ENCODE results near the gene PFKFB3.
"Not testable (repeated sequence)": the region's sequence is repeated elsewhere in the genome, so short reads cannot be mapped to it uniquely, and the experiment has no call there.

PFKFB3 gene

DNA sequence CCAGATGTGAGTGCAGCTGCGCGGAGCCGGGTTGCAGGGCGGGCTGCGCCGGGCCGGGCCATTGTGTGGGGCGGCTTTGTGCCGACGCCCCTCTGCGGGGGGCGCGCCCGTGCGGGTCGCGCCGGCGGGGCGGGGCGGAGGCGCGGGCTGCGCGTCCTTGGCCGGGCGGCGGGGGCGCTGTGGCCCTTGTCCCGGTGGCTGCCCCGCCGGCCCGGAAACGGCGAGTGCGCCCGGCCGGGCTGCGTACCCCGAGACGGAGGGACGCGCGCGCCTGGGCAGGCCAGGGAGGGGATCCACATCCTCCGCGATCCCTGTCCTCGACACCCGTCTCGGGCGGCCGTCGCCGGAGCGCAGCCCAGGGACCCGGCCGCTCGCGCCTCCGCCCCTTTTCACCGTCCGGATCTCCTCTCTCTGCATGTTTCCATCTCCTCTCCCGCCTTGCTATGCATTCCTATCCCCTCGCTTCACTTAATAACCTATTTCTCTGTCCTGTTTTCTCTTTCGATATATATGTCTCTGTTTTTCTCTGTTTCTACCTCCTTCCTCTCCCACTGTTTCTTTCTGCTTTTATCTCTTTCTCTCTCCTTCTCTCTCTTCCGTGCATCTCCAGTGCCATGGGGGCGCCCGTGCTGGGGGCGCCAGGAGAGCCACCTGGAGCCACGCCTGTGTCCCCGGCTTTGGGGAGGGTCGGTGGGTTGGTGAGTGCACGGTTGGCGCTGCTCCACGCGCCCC is 765 bp downstream of the PFKFB3 start:
- DNase-seq = no peak

DNA sequence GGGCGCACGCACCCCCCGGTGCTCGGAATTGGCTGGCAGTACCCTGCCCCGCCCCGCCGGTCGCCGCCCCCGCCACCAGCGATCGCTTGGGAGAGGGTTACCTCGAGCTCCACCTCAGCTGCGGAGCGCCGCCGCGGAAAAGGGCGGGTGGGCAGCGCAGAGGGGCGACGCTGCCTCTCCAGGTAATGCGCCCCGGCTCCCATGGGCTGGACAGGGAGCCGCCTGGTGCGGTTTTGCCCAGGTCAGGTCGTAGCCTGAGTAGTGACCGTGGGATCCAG is 1.3 kb downstream of the PFKFB3 start:
- no peak for DNase-seq

DNA sequence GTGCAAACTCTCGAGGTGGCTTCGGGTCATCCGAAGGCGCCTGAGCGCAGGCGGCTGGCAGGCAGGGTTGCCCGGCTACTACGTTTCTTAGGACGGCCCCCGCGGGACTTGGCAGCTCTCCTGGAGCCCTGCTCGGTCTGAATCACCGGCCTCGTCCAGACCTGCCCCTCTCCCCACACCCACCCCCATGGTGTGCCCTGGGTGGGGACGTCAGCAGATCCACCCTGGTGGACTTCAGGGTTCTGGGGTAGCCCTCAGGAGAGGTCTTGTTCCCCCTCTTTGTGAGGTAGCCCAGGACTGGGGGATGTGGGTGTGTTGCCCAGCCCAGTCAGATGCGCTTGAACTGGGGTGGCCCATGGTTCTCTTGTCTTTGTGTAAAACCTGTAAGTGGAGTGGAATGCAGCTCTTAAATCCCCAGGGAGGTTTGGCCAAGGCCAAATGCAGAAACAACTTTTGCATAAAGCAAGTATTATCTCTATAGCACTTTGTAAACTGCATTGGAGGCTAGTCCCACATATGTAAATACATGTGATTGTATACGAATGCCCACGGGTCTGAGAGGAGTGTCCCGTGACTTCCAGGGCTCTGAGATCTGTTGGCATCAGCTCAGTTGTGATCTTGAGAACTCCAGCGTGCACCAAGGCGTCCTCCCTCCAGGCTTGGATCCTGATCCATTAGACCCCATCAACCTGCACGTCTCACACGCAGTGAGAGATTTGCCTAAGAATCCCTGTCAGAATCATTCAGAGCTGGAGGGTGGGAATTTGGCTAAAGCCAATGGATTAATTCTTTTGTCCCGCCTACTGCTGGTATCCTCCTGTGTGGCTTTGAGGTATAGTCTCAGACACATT is 1.8 kb downstream of the PFKFB3 start:
- no peak for DNase-seq

DNA sequence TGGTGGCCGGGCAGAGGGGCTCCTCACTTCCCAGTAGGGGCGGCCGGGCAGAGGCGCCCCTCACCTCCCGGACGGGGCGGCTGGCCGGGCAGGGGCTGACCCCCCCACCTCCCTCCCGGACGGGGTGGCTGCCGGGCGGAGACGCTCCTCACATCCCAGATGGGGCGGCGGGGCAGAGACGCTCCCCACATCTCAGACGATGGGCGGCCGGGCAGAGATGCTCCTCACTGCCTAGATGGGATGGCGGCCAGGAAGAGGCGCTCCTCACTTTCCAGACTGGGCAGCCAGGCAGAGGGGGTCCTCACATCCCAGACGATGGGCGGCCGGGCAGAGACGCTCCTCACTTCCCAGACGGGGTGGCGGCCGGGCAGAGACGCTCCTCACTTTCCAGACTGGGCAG is 3.8 kb downstream of the PFKFB3 start:
- DNase-seq = not testable (repeated sequence)

DNA sequence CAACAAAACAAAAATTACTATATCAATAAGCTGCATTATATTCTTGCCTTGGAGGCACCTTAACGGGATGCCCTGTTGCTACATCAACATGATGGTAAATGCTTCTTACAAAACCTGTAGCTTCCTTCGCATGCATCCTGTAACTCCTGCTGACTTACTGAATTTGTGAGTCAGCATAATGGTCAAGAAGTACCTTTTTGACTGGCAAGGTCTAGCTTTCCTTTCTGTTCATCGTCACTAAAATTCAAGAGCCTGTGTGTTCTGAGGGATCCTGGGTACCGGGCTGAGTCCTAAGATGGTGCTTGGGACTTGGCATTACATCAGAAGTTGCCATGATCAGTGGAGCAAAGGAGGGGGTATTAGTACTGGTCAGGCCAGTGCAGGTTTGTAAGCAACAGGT is 4.9 kb downstream of the PFKFB3 start:
- DNase-seq = no peak

DNA sequence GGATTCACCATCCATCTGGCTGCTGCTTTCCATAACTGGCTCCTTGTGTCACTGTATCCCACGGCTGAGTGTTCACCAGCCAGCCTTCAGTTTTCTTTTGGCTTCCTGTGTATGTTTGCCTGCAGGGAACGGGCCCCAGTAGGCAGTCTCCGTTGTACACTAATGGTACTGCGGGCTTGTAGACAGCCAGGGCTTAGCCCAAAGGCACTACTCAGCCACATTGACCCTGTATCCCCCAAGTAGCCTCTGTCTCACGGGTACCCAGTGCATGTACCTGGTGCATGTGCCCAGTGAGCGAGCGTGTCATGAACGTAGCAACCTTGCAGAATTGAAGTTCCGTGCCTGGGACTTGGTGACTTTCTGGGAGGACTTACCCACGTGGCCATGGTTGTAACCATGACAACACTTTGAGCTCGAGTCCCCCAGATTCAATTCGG is 6.1 kb downstream of the PFKFB3 start:
- DNase-seq = no peak

DNA sequence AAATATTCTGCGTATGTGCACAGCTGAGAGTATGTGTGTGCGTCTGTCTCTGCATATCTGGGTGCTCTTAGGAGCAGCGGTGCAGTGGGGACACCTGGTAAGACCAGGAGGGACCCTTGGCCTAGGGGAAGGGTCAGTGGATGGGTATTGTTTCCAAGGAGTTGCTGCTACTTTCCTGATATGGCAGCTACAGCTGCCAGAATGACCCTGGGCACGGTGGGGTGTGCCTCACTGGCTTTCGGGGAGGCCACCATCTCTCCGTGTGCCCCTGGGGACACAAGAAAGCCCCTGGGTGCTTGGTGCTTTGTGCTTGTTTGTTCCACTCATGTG is 8.6 kb downstream of the PFKFB3 start:
- DNase-seq = no peak

DNA sequence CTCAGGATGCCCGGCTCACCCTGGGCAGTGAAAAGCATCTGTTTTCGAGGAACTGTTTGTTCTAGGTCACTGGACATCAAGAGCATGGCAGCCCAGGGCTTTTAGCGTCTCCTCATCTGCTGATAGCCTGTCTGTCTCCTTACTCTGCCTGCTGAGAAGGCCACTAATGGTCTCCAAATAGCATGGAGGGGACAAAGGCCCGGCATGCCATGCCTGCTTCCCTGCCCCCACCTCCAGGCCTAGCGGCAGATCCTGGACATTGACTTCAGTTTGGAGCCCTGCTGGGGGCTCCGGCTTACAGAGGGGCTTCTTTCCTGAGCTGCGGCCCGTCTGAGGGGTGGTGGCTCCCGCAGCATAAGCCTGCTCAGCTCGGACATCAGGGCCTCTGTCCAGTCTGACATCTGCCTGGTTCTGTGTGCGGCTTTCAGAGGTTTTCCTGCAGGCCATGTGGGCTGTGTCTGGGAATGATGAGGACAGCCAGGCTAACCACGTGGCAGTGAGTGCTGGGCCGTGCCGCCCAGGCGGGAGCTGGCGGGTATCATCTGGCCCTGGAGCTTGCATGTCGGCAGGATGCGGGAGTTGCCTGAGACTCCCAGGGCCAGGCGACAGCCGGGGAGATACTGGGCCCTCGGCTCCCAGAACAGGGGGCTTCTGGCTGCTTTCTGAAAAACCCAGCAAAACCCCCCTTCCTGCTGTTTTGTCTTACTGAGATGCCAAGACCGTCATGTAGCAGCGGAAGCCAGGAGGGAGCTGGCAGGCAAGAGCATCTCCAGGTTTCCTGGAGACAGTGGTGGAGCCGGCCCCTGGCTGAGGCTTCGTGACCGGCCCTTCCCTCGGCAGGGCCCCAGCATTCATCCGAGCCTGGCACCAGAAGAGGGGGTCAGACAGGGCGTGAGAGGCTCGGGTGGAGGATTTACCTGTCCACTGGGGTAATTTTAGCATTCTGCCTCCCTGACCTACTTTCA is 9.2 kb downstream of the PFKFB3 start:
- DNase-seq = no peak

DNA sequence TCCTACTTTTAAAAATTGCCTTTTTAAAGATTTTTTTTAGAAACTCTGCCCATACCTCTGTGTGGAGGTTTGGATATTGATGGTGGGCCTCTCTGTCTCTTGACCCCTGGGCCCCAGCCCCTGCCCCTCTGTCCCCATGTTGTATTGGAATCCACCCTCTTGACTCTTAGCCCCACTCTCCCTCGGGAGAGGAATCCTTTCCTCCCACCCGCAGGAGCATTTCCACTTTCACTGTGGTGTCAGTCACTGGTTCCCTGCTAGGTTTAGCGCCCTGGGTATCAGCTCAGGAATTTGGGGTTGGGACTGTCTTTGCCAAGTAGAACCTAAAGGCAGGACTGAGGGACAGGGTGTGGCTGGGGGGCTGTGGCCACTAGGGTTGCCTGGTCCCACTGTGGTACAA is 10.1 kb downstream of the PFKFB3 start:
- DNase-seq = no peak

DNA sequence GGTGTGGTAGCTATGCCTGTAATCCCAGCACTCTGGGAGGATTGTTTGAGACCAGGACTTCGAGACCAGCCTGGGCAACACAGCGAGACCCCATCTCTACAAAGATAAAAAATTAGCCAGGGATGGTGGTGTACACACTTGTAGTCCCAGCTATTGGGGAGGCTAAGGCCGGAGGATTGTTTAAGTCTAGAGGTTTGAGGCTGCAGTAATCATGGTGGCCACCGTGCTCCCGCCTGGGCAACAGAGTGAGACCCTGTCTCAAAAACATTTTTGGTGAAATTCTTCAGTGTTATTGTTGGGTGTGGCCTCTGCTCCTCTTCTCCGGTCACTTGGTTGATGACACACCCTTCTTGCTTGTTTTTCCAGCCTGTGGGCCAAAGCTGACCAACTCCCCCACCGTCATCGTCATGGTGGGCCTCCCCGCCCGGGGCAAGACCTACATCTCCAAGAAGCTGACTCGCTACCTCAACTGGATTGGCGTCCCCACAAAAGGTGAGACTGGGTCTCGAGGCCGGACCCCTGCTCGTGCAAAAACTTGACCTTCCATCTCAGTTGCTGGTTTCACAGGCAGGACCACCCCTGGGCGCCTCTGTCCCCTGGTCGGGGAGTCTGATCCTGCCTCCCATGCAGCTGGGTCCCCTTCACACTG is 10.6 kb downstream of the PFKFB3 start:
- DNase-seq = no peak

DNA sequence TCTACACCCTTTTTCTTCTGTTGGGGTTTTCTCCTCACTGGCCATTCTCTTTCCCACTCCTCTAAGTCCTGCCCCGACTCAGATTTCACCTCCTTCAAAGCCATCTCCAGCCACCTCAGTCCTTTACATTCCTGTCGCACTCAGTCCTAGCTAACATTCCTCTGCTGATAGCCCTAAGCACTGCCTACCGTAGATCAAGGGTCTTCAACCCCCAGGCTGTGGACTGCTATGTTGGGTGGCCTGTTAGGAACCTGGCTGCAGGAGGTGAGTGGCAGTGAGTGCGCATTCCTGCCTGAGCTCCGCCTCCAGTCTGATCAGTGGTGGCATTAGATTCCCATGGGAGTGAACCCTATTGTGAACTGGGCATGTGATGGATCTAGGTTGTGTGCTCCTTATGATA is 11.2 kb downstream of the PFKFB3 start:
- DNase-seq = no peak

DNA sequence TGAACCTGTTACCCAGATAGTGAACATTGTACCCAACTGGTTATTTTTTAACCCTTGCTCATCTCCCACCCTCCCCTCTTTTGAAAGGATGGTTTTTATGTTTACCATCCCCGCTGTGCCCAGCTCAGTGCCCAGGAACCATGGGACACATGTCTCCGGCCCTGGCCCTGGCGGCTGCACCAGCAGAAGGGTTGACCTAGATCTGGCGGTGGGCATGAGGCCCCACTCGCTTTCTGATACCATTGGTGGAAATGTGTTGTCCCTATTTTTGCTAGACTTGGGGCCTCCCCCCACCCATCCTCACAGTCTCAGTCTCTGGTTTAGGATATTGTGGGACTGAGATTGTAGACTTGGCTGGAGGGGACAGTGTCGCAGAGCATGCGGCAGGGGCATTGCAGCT is 11.9 kb downstream of the PFKFB3 start:
- no peak for DNase-seq

DNA sequence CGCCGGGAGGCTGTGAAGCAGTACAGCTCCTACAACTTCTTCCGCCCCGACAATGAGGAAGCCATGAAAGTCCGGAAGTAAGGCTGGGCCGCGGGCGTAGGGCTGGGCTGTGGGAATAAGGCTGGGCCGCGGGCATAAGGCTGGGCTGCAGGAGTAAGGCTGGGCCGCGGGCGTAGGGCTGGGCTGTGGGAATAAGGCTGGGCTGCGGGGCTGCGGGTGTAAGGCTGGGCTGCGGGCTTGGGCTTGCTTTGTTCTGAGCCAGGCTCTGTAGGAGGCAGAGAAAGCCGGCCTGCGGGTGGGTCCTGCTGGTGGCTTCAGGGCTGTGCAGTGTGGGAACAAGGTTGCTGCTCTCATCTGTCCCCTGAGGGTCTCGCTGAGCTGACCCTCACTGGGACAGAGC is 12.5 kb downstream of the PFKFB3 start:
- DNase-seq = no peak

DNA sequence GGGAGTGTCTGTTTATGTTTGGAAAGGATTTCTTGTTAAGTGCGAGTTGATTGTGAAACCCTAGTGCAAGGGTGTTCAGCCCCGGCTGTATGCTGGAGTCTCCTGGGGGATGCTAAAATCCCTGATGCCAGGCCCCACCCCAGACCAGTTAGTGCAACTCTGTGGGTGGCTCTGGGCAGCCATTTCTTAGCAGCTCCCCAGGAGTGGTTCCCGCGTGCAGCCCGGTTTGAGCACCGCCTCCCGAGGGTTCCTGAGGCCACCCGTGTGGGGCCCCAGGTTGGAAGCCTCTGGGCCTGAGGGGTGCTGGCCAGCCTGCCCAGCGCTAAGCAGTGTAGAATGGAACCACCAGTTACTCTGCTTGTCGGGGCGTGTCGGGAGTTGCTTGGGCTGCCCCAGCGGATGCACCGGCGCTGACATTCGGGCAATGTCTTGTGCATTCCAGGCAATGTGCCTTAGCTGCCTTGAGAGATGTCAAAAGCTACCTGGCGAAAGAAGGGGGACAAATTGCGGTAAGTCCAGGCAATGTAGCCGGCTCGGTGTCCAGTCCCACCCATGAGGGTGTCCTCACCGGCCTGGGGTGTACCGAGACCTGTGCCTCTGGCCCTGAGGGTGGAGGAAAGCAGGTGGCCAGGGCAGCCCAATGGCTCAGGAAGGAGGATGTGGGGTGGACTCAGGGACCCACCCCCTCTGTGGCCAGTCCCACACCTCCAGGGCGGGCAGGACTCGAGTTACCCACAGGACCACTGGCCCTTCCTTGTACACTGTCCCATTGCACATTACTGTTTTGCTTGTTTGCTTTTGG is 13.2 kb downstream of the PFKFB3 start:
- DNase-seq = no peak

DNA sequence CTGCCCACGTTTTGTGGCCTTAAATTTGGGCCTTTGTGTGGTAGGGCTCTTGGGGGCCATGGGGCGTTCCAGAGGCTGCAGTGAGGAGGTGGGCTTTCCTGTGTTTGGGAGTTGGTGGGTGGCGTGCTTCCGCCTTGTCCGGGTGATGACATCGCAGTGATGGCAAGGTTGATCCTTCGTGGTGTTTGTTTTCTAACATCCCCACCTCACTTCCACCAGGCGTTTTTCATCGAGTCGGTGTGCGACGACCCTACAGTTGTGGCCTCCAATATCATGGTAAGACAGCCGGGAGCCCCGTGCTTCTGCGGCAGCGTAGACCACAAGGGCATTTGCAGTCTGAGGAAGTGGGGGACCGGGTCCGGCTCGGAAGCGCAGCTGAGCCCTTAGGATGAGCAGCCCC is 14.2 kb downstream of the PFKFB3 start:
- DNase-seq = no peak

DNA sequence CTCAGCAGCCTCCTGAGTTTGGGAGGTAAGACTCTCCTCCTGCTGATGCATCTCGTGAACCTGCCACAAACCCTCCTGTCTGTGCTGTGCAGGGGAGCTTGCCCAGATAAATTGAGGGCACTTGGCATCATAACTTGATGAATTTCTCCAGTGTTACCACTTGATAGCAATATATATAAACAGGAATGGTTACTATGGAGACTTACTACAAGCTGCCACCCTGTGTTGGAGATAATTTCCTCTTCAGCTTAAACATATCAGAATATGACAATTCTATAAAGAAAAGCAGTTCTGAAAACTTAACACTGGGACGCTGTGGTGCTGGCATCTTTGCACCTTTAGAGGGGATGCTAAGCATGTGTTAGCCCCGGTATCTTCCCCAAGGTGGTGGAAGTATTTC is 14.9 kb downstream of the PFKFB3 start:
- DNase-seq = no peak

DNA sequence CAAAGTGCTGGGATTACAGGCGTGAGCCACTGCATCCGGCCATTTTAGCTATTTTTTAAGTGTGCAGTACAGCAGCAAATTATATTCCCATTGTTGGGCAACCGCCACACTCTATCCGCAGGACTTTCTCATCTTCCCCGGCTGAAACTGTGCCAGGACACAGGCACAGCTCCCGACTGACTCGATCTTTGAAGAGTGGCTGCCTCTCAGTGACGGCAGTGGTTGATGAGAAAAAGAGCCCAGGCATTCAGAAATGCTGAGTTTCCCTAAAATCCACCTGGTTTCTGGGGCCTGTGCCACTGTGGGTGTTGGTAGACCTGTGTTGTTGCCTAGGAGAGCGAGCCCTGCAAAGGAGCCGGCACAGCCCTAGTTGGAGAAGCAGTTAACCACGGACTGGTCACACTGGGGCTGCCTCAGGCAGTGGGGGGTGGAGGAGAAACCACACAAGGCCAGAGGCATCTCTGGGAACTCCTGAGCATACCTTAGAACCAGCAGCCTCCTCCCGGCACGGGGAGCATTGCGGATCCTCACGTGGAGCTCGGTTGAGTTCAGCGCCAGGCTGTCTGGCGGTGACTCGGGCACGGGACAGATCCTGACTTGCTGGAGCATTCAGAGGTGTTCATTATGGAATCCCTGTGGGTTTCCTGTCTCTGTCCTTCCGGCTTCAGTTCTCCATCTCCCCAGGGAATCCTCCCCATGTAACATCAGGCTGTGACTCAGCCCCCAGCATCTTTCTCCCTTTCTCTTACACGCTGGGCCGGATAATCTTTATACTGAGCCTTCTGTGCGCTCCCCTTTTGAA is 16.2 kb downstream of the PFKFB3 start:
- DNase-seq = no peak

DNA sequence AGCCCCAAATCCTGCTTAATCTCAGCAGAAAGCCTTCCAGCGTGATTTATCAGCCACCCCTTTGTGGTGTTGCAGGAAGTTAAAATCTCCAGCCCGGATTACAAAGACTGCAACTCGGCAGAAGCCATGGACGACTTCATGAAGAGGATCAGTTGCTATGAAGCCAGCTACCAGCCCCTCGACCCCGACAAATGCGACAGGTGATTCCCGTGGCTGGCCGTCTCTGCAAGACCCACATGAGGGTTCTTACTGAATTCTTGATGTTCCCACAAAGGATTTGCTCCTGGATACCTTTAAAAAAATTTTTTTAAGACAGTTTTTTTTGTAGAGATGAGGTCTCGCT is 16.7 kb downstream of the PFKFB3 start:
- no peak for DNase-seq

DNA sequence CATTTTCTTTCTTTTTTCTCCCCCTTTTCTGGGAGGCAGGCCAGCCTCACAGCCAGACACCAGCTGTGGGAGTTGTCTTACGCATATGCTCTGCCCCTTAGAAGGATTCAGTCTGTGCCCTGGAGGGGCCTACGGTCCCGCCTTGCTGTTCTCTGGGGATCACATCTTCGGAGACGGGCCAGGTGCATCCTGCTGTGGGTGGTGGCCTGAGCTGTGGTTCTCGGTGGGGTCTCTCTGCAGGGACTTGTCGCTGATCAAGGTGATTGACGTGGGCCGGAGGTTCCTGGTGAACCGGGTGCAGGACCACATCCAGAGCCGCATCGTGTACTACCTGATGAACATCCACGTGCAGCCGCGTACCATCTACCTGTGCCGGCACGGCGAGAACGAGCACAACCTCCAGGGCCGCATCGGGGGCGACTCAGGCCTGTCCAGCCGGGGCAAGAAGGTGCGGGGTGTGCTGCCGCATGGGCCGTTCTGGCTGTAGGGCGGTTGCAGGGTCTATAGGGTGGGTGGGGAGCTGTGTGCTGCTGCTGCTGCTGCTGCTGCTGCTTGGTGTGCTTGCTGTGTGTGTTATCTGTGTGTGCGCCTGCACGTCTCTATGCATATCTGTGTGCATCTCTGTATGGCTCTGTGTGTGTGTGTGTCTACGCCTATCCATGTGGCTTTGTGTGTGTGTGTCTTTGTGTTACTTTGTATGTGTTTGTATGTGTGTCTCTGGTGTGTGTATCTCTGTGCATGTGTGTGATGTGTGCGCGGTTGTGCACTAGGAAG is 17.9 kb downstream of the PFKFB3 start:
- no peak for DNase-seq

DNA sequence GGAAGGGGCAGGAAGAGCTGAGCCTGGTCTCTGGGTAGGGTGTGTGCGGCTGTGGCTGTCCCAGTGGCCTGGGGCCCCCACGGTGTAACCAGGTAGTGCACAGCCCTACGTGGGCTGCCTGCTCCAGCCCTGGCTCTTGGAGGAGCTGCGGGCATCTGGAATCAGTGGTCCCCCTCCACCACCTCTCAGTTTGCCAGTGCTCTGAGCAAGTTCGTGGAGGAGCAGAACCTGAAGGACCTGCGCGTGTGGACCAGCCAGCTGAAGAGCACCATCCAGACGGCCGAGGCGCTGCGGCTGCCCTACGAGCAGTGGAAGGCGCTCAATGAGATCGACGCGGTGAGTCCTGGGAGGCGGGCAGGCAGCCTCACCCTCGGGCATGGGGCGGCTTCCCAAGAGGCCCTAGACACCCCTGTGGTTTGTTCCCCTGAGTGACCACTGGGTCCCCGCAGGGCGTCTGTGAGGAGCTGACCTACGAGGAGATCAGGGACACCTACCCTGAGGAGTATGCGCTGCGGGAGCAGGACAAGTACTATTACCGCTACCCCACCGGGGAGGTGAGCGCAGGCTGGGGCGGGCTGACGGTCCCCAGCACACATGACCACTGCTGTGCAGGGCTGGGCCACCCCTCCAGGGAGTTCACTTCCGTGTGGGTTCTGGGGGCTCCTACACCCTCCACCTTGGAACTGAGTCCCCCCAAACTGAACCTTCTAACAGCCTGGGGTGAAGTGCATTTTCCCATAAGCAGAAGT is 18.6 kb downstream of the PFKFB3 start:
- no peak for DNase-seq

Data from cortex of kidney (tissue), 1 donor.